Mammary epithelial cell (primary cell): ENCODE data around the gene RTP5.

Experiments
- CTCF ChIP-seq, 2 donors: IDR thresholded peaks in 1 of 2; conservative IDR thresholded peaks in 1 of 2; 2 replicates each; pipeline ENCODE4 v1.5.1; 2011 to 2012; ENCODE audit warnings: inconsistent platforms in 2 of 2, low read length in 2 of 2, mild to moderate bottlenecking in 2 of 2, control low read depth in 1 of 2, low read depth in 1 of 2; ENCODE audit not compliant: insufficient read depth in 1 of 2; ENCODE audit errors: extremely low read depth in 1 of 2
- EZH2 ChIP-seq: IDR thresholded peaks from 2 replicates; pipeline ENCODE4 v1.6.1; 2012; ENCODE audit warnings: low read length, inconsistent platforms, borderline replicate concordance

- TF ChIP-seq CTCF (conservative IDR thresholded peaks at IDR 0.05 in 1 of 2, IDR thresholded peaks at IDR 0.05 in 1 of 2; ENCODE audit: extremely low read depth in 1 of 2, insufficient read depth in 1 of 2, low read depth in 1 of 2, low read length in 2 of 2) = no peak
- TF ChIP-seq EZH2 = no peak
These were observed 41.3 kb downstream of the RTP5 start for GRCh38 chr2:241910604-241911520.
